Posterior cingulate gyrus (tissue), 11 donors: ENCODE results near the gene CALM3.

Source experiments
- DNase-seq, 10 donors: peaks; one replicate each; pipeline versions ENCODE4 v3.0.0 to v3.0.0-alpha.2; 2020 to 2021; ENCODE audit warnings: mixed read lengths in 3 of 10
- intact Hi-C: fragments of 100-400 bp; cut with DNase I; formaldehyde crosslinking; loops from one replicate; pipeline ENCODE4 v1.15.1; 2023

CALM3 gene

GRCh38 chr19:46613525-46613924 lies 12.4 kb downstream of the CALM3 start:
- DNase-seq = peak in 2 of 10 donors; percentile 51 to 68

DNA sequence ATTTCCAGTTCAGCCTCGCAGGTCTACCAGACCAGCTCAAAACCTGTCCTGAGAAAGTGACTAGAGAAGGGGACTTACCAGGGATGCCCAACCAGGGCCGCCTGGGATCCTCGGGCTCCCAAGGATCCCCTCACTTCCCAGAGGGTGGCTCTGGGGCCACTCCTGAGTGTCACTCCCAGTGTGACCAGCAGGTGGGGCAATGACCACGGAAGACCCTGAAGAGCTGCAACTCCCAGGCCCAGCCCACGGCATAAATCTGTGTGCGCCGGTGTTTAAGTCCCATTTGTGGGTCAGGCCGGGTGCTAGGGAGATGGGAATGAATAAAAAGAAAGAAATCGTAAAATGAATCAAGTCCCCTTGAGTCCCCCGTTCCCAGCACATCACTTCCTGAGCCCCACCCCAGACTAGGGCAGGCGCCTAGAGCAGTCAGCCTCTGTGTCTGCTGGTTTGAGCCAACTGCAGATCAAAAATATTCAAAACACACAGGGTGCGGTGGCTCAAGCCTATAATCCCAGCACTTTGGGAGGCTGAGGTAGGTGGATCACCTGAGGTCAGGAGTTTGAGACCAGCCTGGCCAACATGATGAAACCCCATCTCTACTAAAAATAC lies 13.1 kb downstream of the CALM3 start:
- intact Hi-C loops = loop anchor here (1.0 kb wide), 1 partner anchor 48 kb away; no protein-coding TSS in a partner anchor
- DNase-seq = peak; percentile 80 to 98 (median 90)

More at GRCh38 chr19:46613525-46613924, 12.4 kb downstream of the CALM3 start:
- intact Hi-C loops = no loop called here

DNA sequence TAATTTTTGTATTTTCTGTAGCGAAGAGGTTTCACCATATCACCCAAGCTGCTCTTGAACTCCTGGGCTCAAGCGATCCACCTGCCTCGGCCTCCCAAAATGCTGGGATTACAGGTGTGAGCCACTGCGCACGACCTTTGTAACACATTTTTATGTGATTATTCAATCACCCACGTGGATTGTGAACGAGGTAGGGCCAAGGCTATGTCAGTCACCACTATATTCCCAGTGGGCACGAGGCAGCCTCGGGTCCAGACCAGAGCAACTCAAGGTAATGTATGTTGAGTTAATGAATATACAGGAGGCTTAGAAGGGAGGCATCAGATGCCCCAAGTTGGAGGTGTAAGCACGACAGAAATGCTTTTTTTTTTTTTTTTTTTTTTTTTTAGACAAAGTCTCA lies 14.8 kb downstream of the CALM3 start:
- peak in 2 of 10 donors; percentile 15 to 54 for DNase-seq
- intact Hi-C loops = no loop called here

- peak in 4 of 10 donors; percentile 20 to 70 (median 31) for DNase-seq
- intact Hi-C loops = no loop called here
These were observed 15.6 kb downstream of the CALM3 start for GRCh38 chr19:46616631-46617322.

- intact Hi-C loops = no loop called here
- peak in 1 of 10 donors; percentile 31 for DNase-seq
These were observed 16.5 kb downstream of the CALM3 start for GRCh38 chr19:46617601-46618000.

DNA sequence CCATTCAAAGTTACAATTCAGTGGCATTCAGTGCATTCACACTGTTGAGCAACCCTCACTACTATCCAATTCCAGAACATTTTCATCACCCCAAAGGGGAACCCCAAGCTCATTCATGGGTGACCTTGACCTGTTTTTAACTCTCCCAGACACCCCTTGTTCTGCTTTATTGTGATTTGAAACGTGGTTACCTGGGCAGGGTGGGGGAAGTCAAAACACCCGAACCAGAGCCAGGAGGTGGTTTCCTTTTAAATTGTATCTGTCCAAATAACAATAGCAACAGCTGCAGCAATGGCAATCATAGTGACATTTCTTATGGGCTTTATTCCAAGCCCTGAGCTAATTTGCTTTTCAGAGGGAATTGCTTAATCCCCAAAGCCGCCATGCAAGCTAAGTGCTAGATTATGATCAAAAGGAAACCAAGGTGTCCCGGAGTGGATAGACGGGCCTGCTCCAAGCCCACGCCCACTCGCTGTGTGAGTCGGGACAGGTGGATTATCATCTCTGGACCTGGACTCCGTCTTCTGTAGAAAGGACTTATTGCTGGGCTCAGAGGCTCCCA lies 17.6 kb downstream of the CALM3 start:
- intact Hi-C loops = no loop called here
- DNase-seq = peak in 1 of 10 donors; percentile 25

DNA sequence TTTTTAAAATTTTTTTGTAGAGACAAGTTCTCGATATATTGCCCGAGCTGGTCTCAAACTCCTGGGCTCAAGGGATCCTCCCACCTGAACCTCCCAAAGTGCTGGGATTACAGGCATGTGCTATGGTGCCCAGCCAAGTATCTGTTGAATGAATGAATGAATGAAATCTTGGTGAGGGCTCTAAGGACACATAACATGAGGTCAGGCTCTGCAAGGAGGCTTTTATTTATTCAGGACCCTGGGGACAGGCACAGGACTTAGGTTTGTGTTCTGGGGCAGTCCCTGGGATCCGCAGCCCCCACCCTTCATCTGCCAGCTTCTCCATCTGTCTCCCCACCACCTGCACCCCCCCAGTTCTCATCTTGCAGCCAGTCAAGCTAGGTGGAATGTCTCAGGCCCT lies 19.1 kb downstream of the CALM3 start:
- intact Hi-C loops = no loop called here
- DNase-seq = peak in 1 of 10 donors; percentile 7

GRCh38 chr19:46620716-46621115 lies 19.6 kb downstream of the CALM3 start:
- intact Hi-C loops = no loop called here
- peak in 1 of 10 donors; percentile 22 for DNase-seq

DNA sequence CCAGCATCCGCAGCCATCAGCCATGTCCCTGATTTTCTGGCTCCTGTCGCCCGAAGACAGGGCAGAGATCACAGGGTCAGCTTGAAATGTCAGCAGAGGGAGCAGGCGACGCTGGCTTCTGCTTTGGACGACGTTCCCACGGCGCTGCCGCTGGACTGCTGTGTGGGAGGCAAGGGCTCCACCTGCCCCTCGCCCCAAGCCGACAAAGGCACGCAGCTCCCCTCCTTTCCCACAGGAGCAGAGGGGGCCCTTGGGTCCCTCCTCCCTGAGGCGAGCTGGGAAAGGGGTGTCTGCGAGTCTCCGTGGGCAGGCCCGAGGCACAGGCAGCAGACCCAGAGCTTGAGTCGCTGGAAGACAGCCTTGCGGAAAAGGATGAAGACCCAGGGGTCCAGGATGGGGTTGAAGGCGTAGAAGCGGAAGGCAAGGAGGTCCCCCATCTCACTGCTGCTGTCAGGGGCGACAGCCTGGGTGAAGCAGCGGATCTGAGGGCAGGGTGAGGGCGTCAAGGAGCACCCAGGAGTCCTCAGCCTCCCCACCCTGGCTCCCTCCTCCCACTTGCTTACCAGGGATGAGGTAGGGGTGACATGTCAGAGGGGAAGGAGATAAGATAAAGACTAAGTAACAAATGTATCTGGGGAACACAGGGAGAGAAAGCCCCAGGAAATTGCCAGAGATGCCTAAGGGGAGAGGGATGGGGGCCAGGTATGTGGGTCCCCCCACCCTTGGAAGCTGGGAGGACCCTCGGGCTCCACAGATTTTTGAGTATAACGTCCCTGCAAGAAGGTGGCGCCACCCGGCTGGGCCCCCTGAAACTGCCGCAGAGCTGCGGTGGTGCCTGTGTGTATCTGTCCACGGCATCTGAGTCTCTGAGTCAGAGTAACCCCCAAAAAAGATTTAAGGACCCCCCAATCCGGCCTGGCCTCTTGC lies 20.3 kb downstream of the CALM3 start:
- peak in 2 of 10 donors; percentile 59 to 77 for DNase-seq
- intact Hi-C loops = no loop called here

GRCh38 chr19:46622118-46622446 lies 21.0 kb downstream of the CALM3 start:
- intact Hi-C loops = no loop called here
- DNase-seq = peak in 2 of 10 donors; percentile 33 to 55

GRCh38 chr19:46623915-46624502 lies 22.9 kb downstream of the CALM3 start:
- intact Hi-C loops = no loop called here
- DNase-seq = peak in 1 of 10 donors; percentile 71

- intact Hi-C loops = loop anchor here (5.0 kb wide), 1 partner anchor 42 kb away; no protein-coding TSS in a partner anchor
- DNase-seq = peak in 1 of 10 donors; percentile 51
These were observed 24.0 kb downstream of the CALM3 start, which contains the start of gene PTGIR for GRCh38 chr19:46624958-46625661. PTGIR (minus strand) TSS chr19:46625089; CDS start chr19:46624225, 864 bp downstream.

- no peak for DNase-seq
- intact Hi-C loops = loop anchor here (5.0 kb wide), 1 partner anchor 42 kb away; no protein-coding TSS in a partner anchor
These were observed 24.6 kb downstream of the CALM3 start for GRCh38 chr19:46625731-46626130.

DNA sequence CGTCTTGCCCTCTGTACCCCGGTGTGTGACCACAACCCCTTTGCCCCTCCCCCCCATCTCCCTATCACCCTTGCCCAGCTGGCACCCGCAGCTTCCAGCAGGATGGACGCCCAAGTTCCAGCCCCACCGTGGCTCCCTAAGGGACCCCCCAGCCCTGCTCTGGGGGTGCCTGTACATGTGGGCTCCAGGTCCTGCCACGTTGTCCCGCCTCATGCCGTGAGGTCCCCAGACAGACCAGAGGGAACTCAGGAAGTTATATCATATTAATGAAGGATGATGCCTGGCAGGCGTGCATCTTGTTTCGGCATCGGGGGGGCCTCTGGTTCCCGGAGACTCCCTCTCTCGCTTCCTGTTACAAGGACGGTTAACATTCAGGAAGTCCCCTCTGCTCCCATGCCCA lies 25.3 kb downstream of the CALM3 start:
- DNase-seq = peak in 1 of 10 donors; percentile 41
- intact Hi-C loops = loop anchor here (5.0 kb wide), 1 partner anchor 41 kb away; no protein-coding TSS in a partner anchor

- peak in 1 of 10 donors; percentile 10 for DNase-seq
- intact Hi-C loops = loop anchor here (5.0 kb wide), 1 partner anchor 38 kb away; no protein-coding TSS in a partner anchor
These were observed 27.8 kb downstream of the CALM3 start for GRCh38 chr19:46628970-46629369.

DNA sequence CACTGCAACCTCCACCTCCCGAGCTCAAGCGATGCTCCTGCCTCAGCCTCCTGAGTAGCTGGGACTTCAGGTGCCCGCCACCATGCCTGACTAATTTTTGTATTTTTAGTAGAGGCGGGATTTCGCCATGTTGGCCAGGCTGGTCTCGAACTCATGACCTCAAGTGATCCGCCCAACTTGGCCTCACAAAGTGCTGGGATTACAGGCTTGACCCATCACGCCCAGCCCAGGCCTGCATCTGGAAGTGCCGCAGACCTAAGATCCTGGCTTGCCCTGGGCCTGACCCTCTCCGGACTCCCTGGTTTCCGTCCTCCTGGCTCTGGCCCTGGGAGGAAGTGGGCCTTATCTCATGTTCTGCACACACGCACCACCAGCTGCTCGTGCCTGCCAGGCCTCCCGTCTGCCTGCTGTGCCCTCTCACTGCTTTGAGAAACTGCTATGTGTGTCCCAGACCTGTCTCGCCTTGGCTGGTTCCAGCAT lies 28.5 kb downstream of the CALM3 start:
- intact Hi-C loops = loop anchor here (5.0 kb wide), 1 partner anchor 38 kb away; no protein-coding TSS in a partner anchor
- DNase-seq = no peak

GRCh38 chr19:46630586-46631205 lies 29.6 kb downstream of the CALM3 start:
- DNase-seq = peak in 1 of 10 donors; percentile 19
- intact Hi-C loops = no loop called here

- DNase-seq = no peak
- intact Hi-C loops = no loop called here
These were observed 30.4 kb downstream of the CALM3 start for GRCh38 chr19:46631481-46631880.
